ENCODE results near the gene GPATCH2.

The GPATCH2 gene

GRCh38 chr1:217630711-217631591, at the start of gene GPATCH2, which contains the start of gene SPATA17:
Gene GPATCH2 (minus strand): TSS chr1:217631090. CDS start chr1:217630971, 119 bp downstream.
Gene SPATA17 (plus strand): TSS chr1:217631344. CDS start chr1:217631379, 35 bp downstream.
- in situ Hi-C loops (cut with HindIII; ENCODE audit: low pct_unique_long_range_greater_than_20kb, low sequenced_read_pairs) = no loop called here
- peak; percentile 88 to 95 for DNase-seq (ENCODE audit: low read depth in 1 of 2, low spot score in 1 of 2)
- TF ChIP-seq JUND (IDR thresholded peaks at IDR 0.05; ENCODE audit: low read depth) = no peak

GRCh38 chr1:217674028-217674729, 43.3 kb upstream of the GPATCH2 start:
- no peak for DNase-seq (ENCODE audit: low read depth in 1 of 2, low spot score in 1 of 2)
- in situ Hi-C loops (cut with HindIII; ENCODE audit: low pct_unique_long_range_greater_than_20kb, low sequenced_read_pairs) = no loop called here
- no peak for TF ChIP-seq JUND (IDR thresholded peaks at IDR 0.05; ENCODE audit: low read depth)

- no peak for DNase-seq (ENCODE audit: low read depth in 1 of 2, low spot score in 1 of 2)
- in situ Hi-C loops (cut with HindIII; ENCODE audit: low pct_unique_long_range_greater_than_20kb, low sequenced_read_pairs) = no loop called here
- no peak for TF ChIP-seq JUND (IDR thresholded peaks at IDR 0.05; ENCODE audit: low read depth)
These were observed 42.5 kb upstream of the GPATCH2 start for GRCh38 chr1:217673387-217673786.

- in situ Hi-C loops (cut with HindIII; ENCODE audit: low pct_unique_long_range_greater_than_20kb, low sequenced_read_pairs) = no loop called here
- no peak for TF ChIP-seq JUND (IDR thresholded peaks at IDR 0.05; ENCODE audit: low read depth)
- no peak for DNase-seq (ENCODE audit: low read depth in 1 of 2, low spot score in 1 of 2)
These were observed 37.6 kb upstream of the GPATCH2 start for GRCh38 chr1:217668351-217668940.

- TF ChIP-seq JUND (IDR thresholded peaks at IDR 0.05; ENCODE audit: low read depth) = no peak
- no peak for DNase-seq (ENCODE audit: low read depth in 1 of 2, low spot score in 1 of 2)
These were observed 30.5 kb upstream of the GPATCH2 start for GRCh38 chr1:217661407-217661806.

GRCh38 chr1:217660353-217661062, 29.6 kb upstream of the GPATCH2 start:
- DNase-seq (ENCODE audit: low read depth in 1 of 2, low spot score in 1 of 2) = peak in 1 of 2 experiments; percentile 46
- TF ChIP-seq JUND (IDR thresholded peaks at IDR 0.05; ENCODE audit: low read depth) = no peak
- in situ Hi-C loops (cut with HindIII; ENCODE audit: low pct_unique_long_range_greater_than_20kb, low sequenced_read_pairs) = no loop called here

More at GRCh38 chr1:217661407-217661806, 30.5 kb upstream of the GPATCH2 start:
- in situ Hi-C loops (cut with HindIII; ENCODE audit: low pct_unique_long_range_greater_than_20kb, low sequenced_read_pairs) = no loop called here

GRCh38 chr1:217650674-217651073, 19.8 kb upstream of the GPATCH2 start:
- in situ Hi-C loops (cut with HindIII; ENCODE audit: low pct_unique_long_range_greater_than_20kb, low sequenced_read_pairs) = no loop called here
- TF ChIP-seq JUND (IDR thresholded peaks at IDR 0.05; ENCODE audit: low read depth) = no peak
- no peak for DNase-seq (ENCODE audit: low read depth in 1 of 2, low spot score in 1 of 2)

- no peak for TF ChIP-seq JUND (IDR thresholded peaks at IDR 0.05; ENCODE audit: low read depth)
- no peak for DNase-seq (ENCODE audit: low read depth in 1 of 2, low spot score in 1 of 2)
- in situ Hi-C loops (cut with HindIII; ENCODE audit: low pct_unique_long_range_greater_than_20kb, low sequenced_read_pairs) = no loop called here
These were observed 16.9 kb upstream of the GPATCH2 start for GRCh38 chr1:217647791-217648190.

GRCh38 chr1:217642455-217642854, 11.6 kb upstream of the GPATCH2 start:
- TF ChIP-seq JUND (IDR thresholded peaks at IDR 0.05; ENCODE audit: low read depth) = no peak
- no peak for DNase-seq (ENCODE audit: low read depth in 1 of 2, low spot score in 1 of 2)
- in situ Hi-C loops (cut with HindIII; ENCODE audit: low pct_unique_long_range_greater_than_20kb, low sequenced_read_pairs) = no loop called here

GRCh38 chr1:217627431-217627830, 3.5 kb downstream of the GPATCH2 start:
- in situ Hi-C loops (cut with HindIII; ENCODE audit: low pct_unique_long_range_greater_than_20kb, low sequenced_read_pairs) = no loop called here
- DNase-seq (ENCODE audit: low read depth in 1 of 2, low spot score in 1 of 2) = no peak
- TF ChIP-seq JUND (IDR thresholded peaks at IDR 0.05; ENCODE audit: low read depth) = no peak

GRCh38 chr1:217626321-217626720, 4.6 kb downstream of the GPATCH2 start:
- in situ Hi-C loops (cut with HindIII; ENCODE audit: low pct_unique_long_range_greater_than_20kb, low sequenced_read_pairs) = no loop called here
- no peak for DNase-seq (ENCODE audit: low read depth in 1 of 2, low spot score in 1 of 2)
- no peak for TF ChIP-seq JUND (IDR thresholded peaks at IDR 0.05; ENCODE audit: low read depth)

- in situ Hi-C loops (cut with HindIII; ENCODE audit: low pct_unique_long_range_greater_than_20kb, low sequenced_read_pairs) = no loop called here
- TF ChIP-seq JUND (IDR thresholded peaks at IDR 0.05; ENCODE audit: low read depth) = no peak
These were observed 8.8 kb downstream of the GPATCH2 start for GRCh38 chr1:217622042-217622441.

More at GRCh38 chr1:217622042-217622441, 8.8 kb downstream of the GPATCH2 start:
- no peak for DNase-seq (ENCODE audit: low read depth in 1 of 2, low spot score in 1 of 2)
